ENCODE measurements around the gene ZNF546.

ZNF546 gene

DNA sequence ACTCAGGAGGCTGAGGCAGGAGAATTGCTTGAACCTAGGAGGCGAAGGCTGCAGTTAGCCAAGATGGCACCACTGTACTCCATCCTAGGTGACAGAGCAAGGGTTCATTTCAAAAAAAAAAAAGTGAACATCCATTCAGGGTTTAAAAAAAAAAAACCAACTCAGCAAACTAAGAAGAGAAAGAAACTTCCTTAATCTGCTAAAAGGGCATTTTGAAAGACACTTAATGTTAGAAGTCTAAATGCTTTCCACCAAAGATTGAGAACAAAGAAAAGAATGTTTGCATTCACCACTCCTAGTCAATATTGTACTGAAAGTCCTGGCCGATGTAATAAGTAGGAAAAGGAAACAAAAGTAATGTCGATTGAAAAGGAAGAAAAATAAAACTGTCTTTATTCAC, 33.0 kb upstream of the ZNF546 start:
- DNase-seq (ENCODE audit: low spot score), result no peak
- TF ChIP-seq CTCF (IDR thresholded peaks at IDR 0.05), result no peak
- H3K27ac ChIP-seq, result no peak overlapping the region
- no peak overlapping the region for H3K4me3 ChIP-seq

DNA sequence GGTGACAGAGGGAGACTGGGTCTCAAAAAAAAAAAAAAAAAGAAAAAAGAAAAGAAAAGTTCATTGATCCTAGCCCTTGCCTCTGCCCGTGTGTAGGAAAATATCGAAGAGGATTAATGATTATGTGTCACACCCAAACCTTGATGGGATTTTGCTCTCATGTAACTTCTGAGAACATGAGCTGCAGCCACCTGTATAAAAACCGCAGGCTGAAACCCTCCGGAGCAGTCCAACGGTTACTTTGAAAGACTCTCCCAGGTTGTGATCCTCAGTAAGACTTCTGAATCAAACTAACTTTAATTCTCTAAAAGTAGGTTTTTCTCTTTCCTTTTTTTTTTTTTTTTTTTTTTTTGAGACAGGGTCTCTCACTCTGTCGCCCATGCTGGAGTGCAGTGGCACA, 30.2 kb upstream of the ZNF546 start:
- no peak overlapping the region for H3K4me3 ChIP-seq
- no peak for TF ChIP-seq CTCF (IDR thresholded peaks at IDR 0.05)
- no peak for DNase-seq (ENCODE audit: low spot score)
- no peak overlapping the region for H3K27ac ChIP-seq

- Histone ChIP-seq H3K27ac (no peak overlapping the region), H3K4me3 (no peak overlapping the region)
- TF ChIP-seq CTCF (IDR thresholded peaks at IDR 0.05), result no peak
- no peak for DNase-seq (ENCODE audit: low spot score)
These were observed 29.3 kb upstream of the ZNF546 start for GRCh38 chr19:39967561-39967960.

- Histone ChIP-seq H3K4me3 (no peak overlapping the region), H3K27ac (no peak overlapping the region)
- DNase-seq (ENCODE audit: low spot score), result no peak
- TF ChIP-seq CTCF (IDR thresholded peaks at IDR 0.05), result no peak
These were observed 28.1 kb upstream of the ZNF546 start for GRCh38 chr19:39968789-39969188.

- no peak for DNase-seq (ENCODE audit: low spot score)
- Histone ChIP-seq H3K4me3 (no peak overlapping the region), H3K27ac (no peak overlapping the region)
- no peak for TF ChIP-seq CTCF (IDR thresholded peaks at IDR 0.05)
These were observed 27.6 kb upstream of the ZNF546 start for GRCh38 chr19:39969266-39969665.

DNA sequence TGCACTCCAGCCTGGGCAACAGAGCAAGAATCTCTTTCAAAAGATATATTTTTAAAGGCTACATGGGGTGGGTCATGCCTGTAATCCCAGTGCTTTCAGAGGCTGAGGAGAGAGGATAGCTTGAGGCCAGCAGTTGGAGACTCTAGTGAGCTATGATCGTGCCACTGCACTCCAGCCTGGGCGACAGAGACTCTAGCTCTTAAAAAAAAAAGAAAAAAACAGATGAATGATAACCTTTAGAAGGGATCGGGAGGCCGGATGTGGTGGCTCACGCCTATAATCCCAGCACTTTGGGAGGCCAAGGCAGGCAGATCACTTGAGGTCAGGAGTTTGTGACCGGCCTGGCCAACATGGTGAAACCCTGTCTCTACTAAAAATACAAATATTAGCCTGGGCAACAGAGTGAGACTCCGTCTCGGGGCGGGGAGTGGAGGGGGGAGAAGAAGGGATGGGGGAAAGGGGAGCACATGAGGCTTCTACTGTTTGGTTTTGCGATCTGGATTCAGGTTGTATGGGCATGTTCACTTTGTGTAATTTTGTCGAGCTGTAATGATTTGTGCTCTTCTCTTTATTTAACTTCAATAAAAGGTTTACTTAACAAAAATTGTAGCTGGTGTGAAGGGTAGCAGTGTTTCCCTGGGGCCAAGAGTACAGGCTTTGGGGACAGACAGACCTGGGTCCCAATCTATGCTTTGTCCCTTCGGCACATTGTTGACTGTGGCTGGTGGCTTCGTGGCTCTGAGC, 27.0 kb upstream of the ZNF546 start:
- H3K4me3 ChIP-seq, result peak overlapping the region; percentile 96
- TF ChIP-seq CTCF (IDR thresholded peaks at IDR 0.05), result no peak
- peak overlapping the region; percentile 88 to 90 for H3K27ac ChIP-seq
- no peak for DNase-seq (ENCODE audit: low spot score)

DNA sequence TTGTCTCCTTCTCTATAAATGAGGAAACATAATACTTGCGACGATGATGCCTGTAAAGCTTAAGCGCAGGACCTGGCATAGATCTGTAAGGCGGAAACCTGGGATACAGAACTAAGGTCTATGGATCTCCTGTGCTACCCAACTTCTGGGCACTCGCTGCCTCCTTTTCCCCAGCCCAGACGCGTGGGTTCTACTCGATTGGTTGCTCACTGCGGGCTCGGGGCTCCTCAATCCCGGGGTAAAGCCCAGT, 26.5 kb upstream of the ZNF546 start:
- Histone ChIP-seq H3K4me3 (peak overlapping the region; percentile 96), H3K27ac (peak overlapping the region; percentile 88 to 90)
- no peak for DNase-seq (ENCODE audit: low spot score)
- no peak for TF ChIP-seq CTCF (IDR thresholded peaks at IDR 0.05)
